Astrocyte (in vitro differentiated cells and primary cell): Measurements from ENCODE around the gene CABLES1. TPM values are rescaled to one million over a fixed set of nuclear protein-coding genes. Genes with fewer than 3 reads are reported as not detected.

Source experiments
- DNase-seq: peaks from one replicate; pipeline ENCODE4 v3.0.0-alpha.2; 2010; ENCODE audit warnings: low read depth
- FAIRE-seq: peaks from 2 replicates; lab custom pipeline; 2011; peaks lifted over from hg19 to GRCh38; lab: Jason Lieb, UNC
- H2AFZ ChIP-seq: 2 replicates; pipeline ENCODE4 v1.6.0; 2012; ENCODE audit warnings: low read depth, low read length, inconsistent platforms
- H3K27ac ChIP-seq: 2 replicates; pipeline ENCODE4 v1.5.1; 2011; ENCODE audit warnings: low read depth, low read length, inconsistent platforms
- H3K27me3 ChIP-seq: 2 replicates; pipeline ENCODE4 v1.6.0; 2011; ENCODE audit warnings: low read length, inconsistent platforms; ENCODE audit not compliant: insufficient read depth
- H3K36me3 ChIP-seq: 2 replicates; pipeline ENCODE4 v1.5.1; 2011; ENCODE audit warnings: low read length, inconsistent platforms; ENCODE audit not compliant: insufficient read depth
- H3K4me1 ChIP-seq: 2 replicates; pipeline ENCODE4 v1.5.1; 2011; ENCODE audit warnings: low read length, inconsistent platforms; ENCODE audit not compliant: insufficient read depth
- H3K4me2 ChIP-seq: 2 replicates; pipeline ENCODE4 v1.6.0; 2012; ENCODE audit warnings: low read length, inconsistent platforms
- H3K4me3 ChIP-seq: 2 replicates; pipeline ENCODE4 v1.5.1; 2011; ENCODE audit warnings: low read depth, mild to moderate bottlenecking, low read length, inconsistent platforms; ENCODE audit not compliant: insufficient read depth
- H3K79me2 ChIP-seq: 2 replicates; pipeline ENCODE4 v1.6.0; 2012; ENCODE audit warnings: mild to moderate bottlenecking, low read length, inconsistent platforms; ENCODE audit not compliant: insufficient read depth
- H3K9ac ChIP-seq: 2 replicates; pipeline ENCODE4 v1.6.0; 2012; ENCODE audit warnings: mild to moderate bottlenecking, low read length, inconsistent platforms
- H3K9me3 ChIP-seq: 2 replicates; pipeline ENCODE4 v1.5.1; 2012; ENCODE audit warnings: low read depth, mild to moderate bottlenecking, low read length, inconsistent platforms; ENCODE audit not compliant: insufficient read depth
- H4K20me1 ChIP-seq: 2 replicates; pipeline ENCODE4 v1.6.0; 2012; ENCODE audit warnings: low read length, inconsistent platforms; ENCODE audit not compliant: insufficient read depth
- H3K27ac Mint-ChIP-seq: one replicate; pipeline ENCODE4 v1.8.0; 2021; ENCODE audit warnings: mild to moderate bottlenecking, mixed read lengths; ENCODE audit not compliant: unreplicated experiment
- H3K27me3 Mint-ChIP-seq: one replicate; pipeline ENCODE4 v1.8.0; 2021; ENCODE audit warnings: low read depth, mixed read lengths; ENCODE audit not compliant: unreplicated experiment
- H3K36me3 Mint-ChIP-seq: one replicate; pipeline ENCODE4 v1.8.0; 2021; ENCODE audit warnings: low read depth, mixed read lengths; ENCODE audit not compliant: unreplicated experiment
- H3K4me1 Mint-ChIP-seq: one replicate; pipeline ENCODE4 v1.8.0; 2021; ENCODE audit warnings: low read depth, mixed read lengths; ENCODE audit not compliant: unreplicated experiment
- H3K4me3 Mint-ChIP-seq: one replicate; pipeline ENCODE4 v1.8.0; 2021; ENCODE audit warnings: mild to moderate bottlenecking, moderate library complexity, mixed read lengths; ENCODE audit not compliant: unreplicated experiment
- H3K9me3 Mint-ChIP-seq: one replicate; pipeline ENCODE4 v1.8.0; 2021; ENCODE audit warnings: mild to moderate bottlenecking, mixed read lengths; ENCODE audit not compliant: unreplicated experiment
- EZH2 ChIP-seq: IDR thresholded peaks from 2 replicates; pipeline ENCODE4 v1.6.1; 2012; ENCODE audit warnings: mild to moderate bottlenecking, low read length, inconsistent platforms; ENCODE audit not compliant: insufficient read depth
- total RNA-seq: library from RNA; stranded (reverse); gene quantifications from 2 replicates; pipeline ENCODE4 v1.2.1, GENCODE V29; 2021
- TF ChIP-seq, protein P1 (sequence below): IDR thresholded peaks from 2 replicates; pipeline ENCODE4 v1.5.1; 2011; ENCODE audit warnings: low read depth, mild to moderate bottlenecking, inconsistent platforms, low read length, moderate library complexity; ENCODE audit not compliant: insufficient read depth

The CABLES1 gene
- total RNA-seq, 1 donor from 2014 or later: 14.5 TPM

GRCh38 chr18:23249348-23249747 is 114.1 kb downstream of the CABLES1 start:
- Histone ChIP-seq H4K20me1 (no peaks in the 10 kb centered on the region), H2AFZ (no peak overlapping the region), H3K4me1 (no peaks in the 10 kb centered on the region), H3K79me2 (no peaks in the 10 kb centered on the region), H3K9me3 (no peaks in the 10 kb centered on the region), H3K9ac (no peak overlapping the region), H3K36me3 (peaks cover 3% of the 10 kb centered on the region), H3K27ac (no peak overlapping the region), H3K4me2 (no peak overlapping the region), H3K27me3 (no peaks in the 10 kb centered on the region), H3K4me3 (no peak overlapping the region)
- Mint-ChIP-seq H3K9me3 (peaks cover 7% of the 10 kb centered on the region), H3K27me3 (no peaks in the 10 kb centered on the region), H3K27ac (no peak overlapping the region), H3K4me1 (no peaks in the 10 kb centered on the region), H3K4me3 (no peak overlapping the region), H3K36me3 (peaks cover 38% of the 10 kb centered on the region)
- no peak for FAIRE-seq
- TF ChIP-seq, protein P1, sequence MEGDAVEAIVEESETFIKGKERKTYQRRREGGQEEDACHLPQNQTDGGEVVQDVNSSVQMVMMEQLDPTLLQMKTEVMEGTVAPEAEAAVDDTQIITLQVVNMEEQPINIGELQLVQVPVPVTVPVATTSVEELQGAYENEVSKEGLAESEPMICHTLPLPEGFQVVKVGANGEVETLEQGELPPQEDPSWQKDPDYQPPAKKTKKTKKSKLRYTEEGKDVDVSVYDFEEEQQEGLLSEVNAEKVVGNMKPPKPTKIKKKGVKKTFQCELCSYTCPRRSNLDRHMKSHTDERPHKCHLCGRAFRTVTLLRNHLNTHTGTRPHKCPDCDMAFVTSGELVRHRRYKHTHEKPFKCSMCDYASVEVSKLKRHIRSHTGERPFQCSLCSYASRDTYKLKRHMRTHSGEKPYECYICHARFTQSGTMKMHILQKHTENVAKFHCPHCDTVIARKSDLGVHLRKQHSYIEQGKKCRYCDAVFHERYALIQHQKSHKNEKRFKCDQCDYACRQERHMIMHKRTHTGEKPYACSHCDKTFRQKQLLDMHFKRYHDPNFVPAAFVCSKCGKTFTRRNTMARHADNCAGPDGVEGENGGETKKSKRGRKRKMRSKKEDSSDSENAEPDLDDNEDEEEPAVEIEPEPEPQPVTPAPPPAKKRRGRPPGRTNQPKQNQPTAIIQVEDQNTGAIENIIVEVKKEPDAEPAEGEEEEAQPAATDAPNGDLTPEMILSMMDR: no peak
- TF ChIP-seq EZH2: no peak
- DNase-seq: no peak

DNA sequence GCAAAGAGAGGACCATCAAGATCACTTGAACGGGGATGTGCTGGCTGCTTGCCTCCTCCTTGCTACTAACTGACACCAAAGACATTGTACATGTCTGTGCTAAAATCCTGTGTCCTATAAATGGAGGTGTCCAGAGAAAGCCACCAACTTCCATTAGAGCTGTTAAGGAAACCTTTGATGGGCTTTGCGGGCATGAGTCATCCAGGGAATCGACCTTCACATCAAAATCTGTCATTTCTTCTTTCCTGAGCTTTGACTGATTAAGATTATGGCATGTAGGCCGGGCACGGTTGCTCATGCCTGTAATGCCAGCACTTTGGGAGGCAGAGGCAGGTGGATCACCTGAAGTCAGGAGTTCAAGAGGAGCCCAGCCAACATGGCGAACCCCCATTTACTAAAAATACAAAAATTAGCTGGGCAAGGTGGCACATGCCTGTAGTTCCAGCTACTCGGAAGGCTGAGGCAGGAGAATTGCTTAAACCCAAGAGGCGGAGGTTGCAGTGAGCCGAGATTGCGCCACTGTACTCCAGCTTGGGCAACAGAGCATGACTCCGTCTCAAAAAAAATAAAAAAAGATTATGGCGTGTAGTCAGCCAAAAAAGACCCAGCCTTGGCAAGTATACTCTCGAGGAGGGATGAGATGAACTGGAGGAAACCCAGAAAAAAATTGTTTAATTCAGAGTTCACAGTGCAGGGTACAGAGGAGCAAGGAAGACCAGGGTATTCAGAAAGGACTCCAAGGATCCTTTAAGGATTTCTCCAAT is 115.8 kb downstream of the CABLES1 start:
- DNase-seq (no peak), FAIRE-seq (no peak)
- no peaks in the 10 kb centered on the region for H3K4me1 Mint-ChIP-seq
- peaks cover 40% of the 10 kb centered on the region for H3K36me3 Mint-ChIP-seq
- H3K9me3 Mint-ChIP-seq: peaks cover 7% of the 10 kb centered on the region
- Histone ChIP-seq H3K4me1 (no peaks in the 10 kb centered on the region), H4K20me1 (no peaks in the 10 kb centered on the region), H3K79me2 (no peaks in the 10 kb centered on the region), H3K9me3 (no peaks in the 10 kb centered on the region), H3K27me3 (no peaks in the 10 kb centered on the region), H3K9ac (no peak overlapping the region), H3K4me3 (no peak overlapping the region), H3K36me3 (peaks cover 3% of the 10 kb centered on the region), H3K27ac (no peak overlapping the region), H3K4me2 (no peak overlapping the region), H2AFZ (no peak overlapping the region)
- no peak for TF ChIP-seq EZH2
- TF ChIP-seq, protein P1: no peak
- no peaks in the 10 kb centered on the region for H3K27me3 Mint-ChIP-seq
- peak overlapping the region; percentile 58 for H3K27ac Mint-ChIP-seq
- no peak overlapping the region for H3K4me3 Mint-ChIP-seq

GRCh38 chr18:23253630-23254029 is 118.3 kb downstream of the CABLES1 start:
- H3K27ac Mint-ChIP-seq: no peak overlapping the region
- H4K20me1 ChIP-seq: no peaks in the 10 kb centered on the region
- no peak overlapping the region for H3K4me3 Mint-ChIP-seq
- H3K36me3 Mint-ChIP-seq: peaks cover 32% of the 10 kb centered on the region
- FAIRE-seq (no peak), DNase-seq (no peak)
- H3K27me3 Mint-ChIP-seq: no peaks in the 10 kb centered on the region
- H3K36me3 ChIP-seq: peaks cover 3% of the 10 kb centered on the region
- H3K4me1 ChIP-seq: peaks cover 4% of the 10 kb centered on the region
- no peaks in the 10 kb centered on the region for H3K79me2 ChIP-seq
- no peak overlapping the region for H3K9ac ChIP-seq
- H3K9me3 Mint-ChIP-seq: peaks cover 4% of the 10 kb centered on the region
- peaks cover 17% of the 10 kb centered on the region for H3K4me1 Mint-ChIP-seq
- no peaks in the 10 kb centered on the region for H3K9me3 ChIP-seq
- TF ChIP-seq, protein P1: no peak
- no peak for TF ChIP-seq EZH2
- H3K4me3 ChIP-seq: no peak overlapping the region
- H3K27ac ChIP-seq: no peak overlapping the region
- H2AFZ ChIP-seq: no peak overlapping the region
- H3K27me3 ChIP-seq: no peaks in the 10 kb centered on the region
- no peak overlapping the region for H3K4me2 ChIP-seq
